HG03280 (cell line): Measurements from ENCODE around the gene TNIP1.

Experiments used
- ATAC-seq: cut with Tn5 transposase; IDR thresholded peaks from one replicate; pipeline ENCODE4 v1.9.1; 2021; ENCODE audit warnings: mild to moderate bottlenecking, moderate library complexity; ENCODE audit not compliant: unreplicated experiment

TNIP1 gene

DNA sequence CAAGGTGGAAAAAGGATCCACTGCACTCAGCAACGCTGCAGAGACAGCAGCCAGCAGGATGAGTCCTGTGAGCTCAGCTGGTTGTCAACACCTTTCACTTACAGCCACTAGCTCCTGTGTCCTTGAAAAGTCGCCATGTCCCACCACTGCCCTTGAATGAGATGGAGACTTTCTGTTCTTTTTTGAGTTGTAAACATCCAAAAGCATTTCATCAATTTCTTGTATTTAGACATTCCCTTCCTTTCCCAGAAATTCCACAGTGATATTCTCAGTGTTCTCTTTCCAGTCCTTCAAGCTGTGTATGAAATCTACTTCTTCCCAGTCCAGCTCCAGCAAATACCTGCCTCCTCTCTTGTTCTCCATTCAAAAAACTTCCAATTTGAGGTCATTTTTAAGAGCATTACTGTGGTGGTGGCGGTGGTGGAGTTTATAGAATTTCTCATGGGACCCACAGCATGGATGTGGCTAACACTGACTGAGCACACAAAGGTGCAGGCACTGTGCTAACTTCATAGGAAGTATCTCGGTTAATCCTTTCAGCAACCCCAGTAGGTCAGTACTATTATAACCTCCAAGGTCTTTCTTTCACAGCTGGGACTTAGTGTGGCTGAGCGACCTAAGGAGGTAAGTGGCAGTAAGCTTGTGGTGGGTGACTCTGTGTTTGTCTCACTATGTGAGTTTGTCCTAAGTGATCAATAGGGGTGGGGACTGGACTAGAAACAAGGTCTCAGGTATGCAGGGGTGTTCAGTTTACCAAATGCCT lies 75.5 kb downstream of the TNIP1 start:
- ATAC-seq = no peak

- no peak for ATAC-seq
Measured at GRCh38 chr5:151004499-151004898, 76.3 kb downstream of the TNIP1 start.

- ATAC-seq = no peak
Measured at GRCh38 chr5:151003503-151003860, 77.4 kb downstream of the TNIP1 start.

GRCh38 chr5:151002681-151003502 lies 77.9 kb downstream of the TNIP1 start:
- no peak for ATAC-seq

DNA sequence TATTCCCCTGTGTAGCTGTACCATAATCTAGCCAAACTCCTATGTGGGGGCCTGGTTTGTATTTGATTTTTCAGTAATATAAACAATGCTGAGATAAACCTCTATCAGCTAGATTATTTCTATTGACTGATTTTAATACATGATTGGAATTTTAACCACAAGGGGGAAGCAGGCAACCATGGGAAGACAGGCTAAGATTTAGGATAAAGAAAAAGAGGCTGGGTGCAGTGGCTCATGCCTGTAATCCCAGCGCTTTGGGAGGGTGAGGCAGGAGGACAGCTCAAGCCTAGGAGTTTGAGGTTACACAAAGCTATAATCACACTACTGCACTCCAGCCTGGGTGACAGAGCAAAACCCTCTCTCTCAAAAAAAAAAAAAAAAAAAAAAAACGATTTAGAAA lies 78.6 kb downstream of the TNIP1 start:
- ATAC-seq = no peak

- ATAC-seq = no peak
Measured at GRCh38 chr5:151001436-151001835, 79.4 kb downstream of the TNIP1 start.

GRCh38 chr5:150999704-151000442 lies 81.0 kb downstream of the TNIP1 start:
- ATAC-seq = no peak

DNA sequence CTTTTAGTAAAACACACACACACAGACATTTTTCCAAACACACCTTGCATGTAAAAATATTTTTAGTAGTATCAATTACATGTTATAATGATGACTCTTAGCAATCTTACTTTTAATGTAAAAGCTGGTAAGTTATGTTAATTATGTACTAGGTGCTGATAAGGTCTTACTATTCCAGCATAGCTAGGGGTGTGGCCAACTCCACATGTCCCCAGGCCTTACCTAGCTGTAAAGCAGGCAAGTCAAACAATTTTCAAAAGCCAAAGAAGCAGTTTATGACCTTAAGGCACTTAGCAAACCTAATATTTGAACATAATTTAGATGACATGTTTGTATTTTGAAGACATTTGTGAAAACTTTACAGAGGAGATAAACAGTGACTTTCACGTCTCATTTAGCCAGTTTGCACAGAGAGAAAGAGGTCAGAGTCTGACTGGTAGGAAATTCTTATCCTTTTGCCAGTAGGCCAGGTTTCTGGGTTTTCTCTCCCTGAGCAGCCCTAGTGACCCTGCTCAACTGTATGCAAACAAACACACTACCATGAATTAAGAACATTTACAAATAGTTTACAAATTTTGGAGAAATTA lies 86.9 kb downstream of the TNIP1 start:
- ATAC-seq = no peak

DNA sequence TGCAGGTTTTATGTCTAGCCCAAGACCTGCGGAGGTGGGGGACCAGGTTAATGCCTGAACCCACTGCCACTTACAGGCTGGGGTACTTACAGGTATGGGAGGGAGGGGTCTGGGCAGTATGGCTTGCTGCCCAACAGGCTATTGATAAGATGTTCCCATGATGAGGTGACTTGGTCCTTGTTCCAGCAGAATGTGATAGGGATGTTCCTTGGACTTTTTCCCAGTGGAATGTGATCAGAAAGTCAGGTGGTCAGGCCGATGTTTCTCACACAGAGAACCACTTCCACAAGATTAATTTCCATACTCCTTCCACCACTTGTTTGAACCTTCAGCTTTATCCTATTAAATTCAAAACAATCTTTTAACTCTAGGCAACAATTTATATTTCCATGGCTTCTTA lies 87.4 kb downstream of the TNIP1 start:
- no peak for ATAC-seq

GRCh38 chr5:150992705-150993104 lies 88.1 kb downstream of the TNIP1 start:
- ATAC-seq = no peak

GRCh38 chr5:150989695-150990094 lies 91.1 kb downstream of the TNIP1 start:
- ATAC-seq = no peak

GRCh38 chr5:150987746-150988145 lies 93.1 kb downstream of the TNIP1 start:
- ATAC-seq = no peak
